ENCODE measurements around the gene SLC25A47. TPM values are rescaled to one million over a fixed set of nuclear protein-coding genes. Genes with fewer than 3 reads are reported as not detected.
"Not testable (repeated sequence)": the region's sequence is repeated elsewhere in the genome, so short reads cannot be mapped to it uniquely, and the experiment has no call there.

Gene SLC25A47
- total RNA-seq, 1 donor, result not detected

DNA sequence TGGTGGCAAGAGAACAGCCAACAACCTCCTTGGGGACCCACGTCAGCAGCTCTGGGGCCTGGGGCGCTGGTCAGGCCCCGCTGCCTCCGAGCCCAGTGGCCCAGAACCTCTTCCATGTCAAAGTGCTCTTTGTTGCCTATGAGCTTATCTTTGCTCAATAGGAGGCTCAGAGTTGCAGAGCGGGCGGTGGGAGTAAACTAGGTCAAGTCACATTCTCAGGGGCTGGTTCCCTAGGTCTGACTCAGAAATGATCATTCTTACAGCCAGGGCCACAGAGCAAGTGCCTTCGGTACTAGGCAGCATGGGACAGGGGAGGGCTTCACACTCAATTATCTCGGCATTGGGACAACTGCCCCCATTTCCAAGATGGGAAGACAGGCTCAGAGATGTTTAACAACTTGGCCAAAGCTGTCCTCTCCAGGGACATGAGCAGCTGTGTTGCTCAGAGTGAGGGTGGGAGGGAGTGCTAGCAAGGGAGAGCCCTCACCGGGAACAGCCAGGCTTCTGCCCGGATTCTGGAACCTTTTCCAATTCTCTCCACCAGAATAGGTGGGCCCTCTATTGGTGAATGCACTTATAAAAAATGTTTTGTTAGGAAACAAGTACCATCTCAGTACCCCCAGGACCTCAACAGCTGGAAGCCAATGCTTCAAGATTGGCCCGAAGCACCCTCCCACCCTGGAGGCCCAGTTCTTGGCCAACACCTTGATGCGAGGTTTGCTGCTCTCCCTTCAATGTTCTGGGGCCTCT, 28.8 kb upstream of the SLC25A47 start:
- no peak overlapping the region for H3K4me3 ChIP-seq (ENCODE audit: low read depth, low read length)
- TF ChIP-seq, protein P1, sequence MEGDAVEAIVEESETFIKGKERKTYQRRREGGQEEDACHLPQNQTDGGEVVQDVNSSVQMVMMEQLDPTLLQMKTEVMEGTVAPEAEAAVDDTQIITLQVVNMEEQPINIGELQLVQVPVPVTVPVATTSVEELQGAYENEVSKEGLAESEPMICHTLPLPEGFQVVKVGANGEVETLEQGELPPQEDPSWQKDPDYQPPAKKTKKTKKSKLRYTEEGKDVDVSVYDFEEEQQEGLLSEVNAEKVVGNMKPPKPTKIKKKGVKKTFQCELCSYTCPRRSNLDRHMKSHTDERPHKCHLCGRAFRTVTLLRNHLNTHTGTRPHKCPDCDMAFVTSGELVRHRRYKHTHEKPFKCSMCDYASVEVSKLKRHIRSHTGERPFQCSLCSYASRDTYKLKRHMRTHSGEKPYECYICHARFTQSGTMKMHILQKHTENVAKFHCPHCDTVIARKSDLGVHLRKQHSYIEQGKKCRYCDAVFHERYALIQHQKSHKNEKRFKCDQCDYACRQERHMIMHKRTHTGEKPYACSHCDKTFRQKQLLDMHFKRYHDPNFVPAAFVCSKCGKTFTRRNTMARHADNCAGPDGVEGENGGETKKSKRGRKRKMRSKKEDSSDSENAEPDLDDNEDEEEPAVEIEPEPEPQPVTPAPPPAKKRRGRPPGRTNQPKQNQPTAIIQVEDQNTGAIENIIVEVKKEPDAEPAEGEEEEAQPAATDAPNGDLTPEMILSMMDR (IDR thresholded peaks at IDR 0.05; ENCODE audit: insufficient read depth, low read length), result no peak
- peak; percentile 58 for DNase-seq (ENCODE audit: low read depth)

DNA sequence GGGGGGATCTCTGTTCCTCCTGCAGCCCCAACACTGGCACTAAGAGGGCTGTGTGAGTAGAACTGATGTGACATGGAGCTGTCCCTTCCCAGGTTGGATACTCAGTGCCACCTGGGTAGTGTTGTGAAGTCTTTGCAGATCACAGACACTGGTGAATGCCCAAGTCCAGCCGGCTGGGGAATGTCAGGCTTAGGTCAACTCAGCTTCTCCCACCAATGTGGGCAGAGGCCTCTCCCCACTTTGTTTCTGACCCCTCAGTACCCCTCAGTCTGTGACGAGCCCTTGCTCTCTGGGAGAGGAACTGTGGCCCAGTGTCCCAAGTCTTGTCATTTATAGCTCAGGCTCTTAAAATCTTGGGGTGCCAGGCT, 28.2 kb upstream of the SLC25A47 start:
- TF ChIP-seq, protein P1 (IDR thresholded peaks at IDR 0.05; ENCODE audit: insufficient read depth, low read length), result no peak
- no peak for DNase-seq (ENCODE audit: low read depth)
- no peak overlapping the region for H3K4me3 ChIP-seq (ENCODE audit: low read depth, low read length)

DNA sequence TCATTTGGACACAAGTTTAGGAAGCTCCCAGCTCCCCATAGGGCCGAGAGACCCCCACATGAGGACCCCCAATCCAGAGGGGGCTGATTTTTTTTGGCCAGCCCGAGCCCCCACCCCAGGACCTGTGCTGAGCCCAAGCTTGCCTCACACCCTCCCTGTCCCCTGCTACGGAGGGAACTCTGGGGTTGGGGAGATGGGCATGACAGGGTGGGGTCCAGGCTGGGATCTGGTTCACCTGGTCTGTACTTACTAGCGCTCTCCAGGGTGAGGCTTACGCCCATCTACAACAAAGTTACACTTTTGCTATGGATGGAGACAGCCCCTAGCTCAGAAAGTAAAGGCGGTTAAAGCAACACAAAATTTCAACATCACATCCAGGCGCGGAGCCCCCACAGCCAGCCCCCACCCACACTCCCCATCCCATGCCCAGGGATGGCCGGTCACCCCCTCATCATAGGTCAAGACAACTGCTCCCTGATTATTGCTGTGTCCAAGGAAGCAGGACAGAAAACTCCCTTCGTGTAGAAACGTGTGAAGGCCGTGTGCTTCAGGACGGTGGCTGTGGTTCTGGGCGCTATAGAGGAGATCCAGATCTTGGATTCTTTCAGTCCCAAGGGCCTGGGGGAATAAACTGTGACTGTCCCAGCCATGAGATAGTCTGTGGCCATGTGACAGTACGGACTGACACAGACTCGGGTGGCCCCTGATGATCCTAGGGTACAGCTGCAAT, 27.6 kb upstream of the SLC25A47 start:
- TF ChIP-seq, protein P1 (IDR thresholded peaks at IDR 0.05; ENCODE audit: insufficient read depth, low read length), result no peak
- H3K4me3 ChIP-seq (ENCODE audit: low read depth, low read length), result no peak overlapping the region
- no peak for DNase-seq (ENCODE audit: low read depth)

DNA sequence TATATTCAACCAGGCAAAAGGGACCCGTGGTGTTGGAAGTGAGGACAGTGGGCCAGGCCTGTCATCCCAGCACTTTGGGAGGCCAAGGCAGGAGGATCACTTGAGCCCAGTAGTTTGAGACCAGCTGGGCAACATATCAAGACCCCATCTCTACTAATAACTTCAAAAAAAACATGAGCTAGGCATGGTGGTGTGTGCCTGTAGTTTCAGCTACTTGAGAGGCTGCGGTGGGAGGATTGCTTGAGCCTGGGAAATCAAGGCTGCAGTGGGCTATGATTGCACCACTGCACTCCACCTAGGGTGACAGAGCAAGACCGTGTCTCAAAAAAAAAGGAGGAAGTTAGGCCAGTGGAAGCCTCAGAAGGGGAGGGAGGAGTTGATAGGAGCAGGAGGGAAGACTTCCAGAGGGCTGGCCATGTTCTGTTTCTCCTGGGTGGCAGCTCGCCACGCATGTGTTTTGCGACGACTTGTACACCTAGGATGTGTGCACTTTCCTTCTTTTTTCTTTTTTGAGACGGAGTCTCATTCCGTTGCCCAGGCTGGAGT, 27.0 kb upstream of the SLC25A47 start:
- TF ChIP-seq, protein P1 (IDR thresholded peaks at IDR 0.05; ENCODE audit: insufficient read depth, low read length), result no peak
- H3K4me3 ChIP-seq (ENCODE audit: low read depth, low read length), result no peak overlapping the region
- no peak for DNase-seq (ENCODE audit: low read depth)

DNA sequence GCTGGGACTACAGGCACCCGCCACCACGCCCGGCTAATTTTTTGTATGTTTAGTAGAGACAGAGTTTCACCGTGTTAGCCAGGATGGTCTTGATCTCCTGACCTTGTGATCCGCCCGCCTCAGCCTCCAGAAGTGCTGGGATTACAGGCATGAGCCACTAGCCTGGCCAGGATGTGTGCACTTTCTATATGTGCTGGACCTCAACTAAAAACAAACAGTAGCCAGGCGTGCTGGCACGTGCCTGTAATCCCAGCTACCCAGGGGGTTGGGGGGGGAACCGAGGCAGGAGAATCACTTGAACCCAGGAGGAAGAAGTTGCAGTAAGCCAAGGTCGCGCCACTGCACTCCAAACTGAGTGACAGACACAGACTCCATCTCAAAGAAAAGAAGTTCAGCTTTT, 26.4 kb upstream of the SLC25A47 start:
- not testable (repeated sequence) for H3K4me3 ChIP-seq (ENCODE audit: low read depth, low read length); DNase-seq (ENCODE audit: low read depth)

DNA sequence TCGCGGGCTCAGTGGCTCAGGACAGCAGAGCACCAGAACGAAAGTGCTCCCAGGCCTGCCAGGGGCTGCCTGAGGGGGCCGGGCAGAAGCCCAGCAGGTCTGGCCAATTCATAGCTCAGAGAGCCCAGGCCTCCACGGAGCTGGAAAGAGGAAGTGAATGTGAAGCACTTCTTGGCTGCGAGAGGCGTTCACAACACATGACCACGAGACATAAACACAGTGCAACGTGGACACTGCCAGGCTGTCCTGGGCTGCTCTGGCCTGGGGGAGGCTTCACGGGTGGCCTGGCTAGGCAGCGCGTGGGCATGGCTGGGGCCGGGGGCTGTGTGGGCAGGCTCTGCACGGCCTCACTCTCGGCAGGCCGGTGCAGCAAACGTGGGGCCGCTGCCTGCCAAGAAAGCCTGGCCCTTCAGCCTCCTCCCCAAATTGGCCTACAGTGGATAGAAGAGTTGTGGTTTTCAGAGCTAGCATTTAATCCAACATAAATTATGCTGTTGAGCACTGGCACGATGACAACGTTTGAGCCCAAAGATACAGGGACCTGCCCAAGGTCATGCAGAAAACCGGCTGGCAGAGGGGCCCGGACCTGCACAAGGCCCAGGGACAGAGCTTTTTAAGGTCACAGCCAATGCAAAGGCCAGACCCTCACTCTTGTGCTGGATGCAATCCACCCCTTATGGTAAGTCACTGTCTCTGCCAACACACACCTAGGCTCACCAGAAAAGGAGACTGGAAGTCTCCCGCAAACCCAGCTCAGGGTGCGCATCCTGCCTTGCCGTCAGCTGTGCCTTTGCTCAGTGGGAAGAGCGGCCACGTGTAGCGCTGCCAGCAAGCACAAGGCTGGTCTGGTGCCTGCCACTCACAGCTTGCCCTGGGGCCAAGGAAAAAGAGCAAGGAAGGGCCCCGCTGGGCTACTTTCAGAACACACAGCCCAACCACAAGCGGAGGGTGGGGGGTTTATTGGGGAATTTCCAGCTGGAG, 25.5 kb upstream of the SLC25A47 start:
- DNase-seq (ENCODE audit: low read depth), result peak; percentile 90
- TF ChIP-seq, protein P1 (IDR thresholded peaks at IDR 0.05; ENCODE audit: insufficient read depth, low read length), result no peak
- H3K4me3 ChIP-seq (ENCODE audit: low read depth, low read length), result peak overlapping the region; percentile 35
